Immature natural killer cell (primary cell): Measurements from ENCODE around the gene ZNF691. TPM values are rescaled to one million over a fixed set of nuclear protein-coding genes. Genes with fewer than 3 reads are reported as not detected.
"Not testable (repeated sequence)": the region's sequence is repeated elsewhere in the genome, so short reads cannot be mapped to it uniquely, and the experiment has no call there.

Experiments used
- DNase-seq, 3 donors: peaks; one replicate each; pipeline ENCODE4 v3.0.0; 2022; ENCODE audit warnings: mixed read lengths in 1 of 3
- H3K27ac Mint-ChIP-seq, 6 donors: one replicate each; pipeline ENCODE4 v1.8.0; 2020; ENCODE audit warnings: mixed read lengths in 6 of 6, mild to moderate bottlenecking in 5 of 6, inconsistent platforms in 4 of 6, moderate library complexity in 3 of 6
- H3K27me3 Mint-ChIP-seq, 3 donors: one replicate each; pipeline ENCODE4 v1.8.0; 2020 to 2021; ENCODE audit warnings: low read depth in 3 of 3, mild to moderate bottlenecking in 3 of 3, mixed read lengths in 3 of 3, moderate library complexity in 3 of 3, inconsistent platforms in 1 of 3
- H3K36me3 Mint-ChIP-seq, 3 donors: one replicate each; pipeline ENCODE4 v1.8.0; 2020; ENCODE audit warnings: mixed read lengths in 3 of 3, inconsistent platforms in 2 of 3, mild to moderate bottlenecking in 2 of 3
- H3K4me1 Mint-ChIP-seq, 2 donors: one replicate each; pipeline ENCODE4 v1.8.0; 2020; ENCODE audit warnings: inconsistent platforms in 2 of 2, mild to moderate bottlenecking in 2 of 2, mixed read lengths in 2 of 2, moderate library complexity in 1 of 2
- H3K4me3 Mint-ChIP-seq, 5 donors: one replicate each; pipeline ENCODE4 v1.8.0; 2020; ENCODE audit warnings: mild to moderate bottlenecking in 5 of 5, mixed read lengths in 5 of 5, inconsistent platforms in 3 of 5, moderate library complexity in 3 of 5
- H3K9me3 Mint-ChIP-seq, 6 donors: one replicate each; pipeline ENCODE4 v1.8.0; 2020; ENCODE audit warnings: mild to moderate bottlenecking in 6 of 6, mixed read lengths in 6 of 6, inconsistent platforms in 4 of 6, moderate library complexity in 3 of 6
- polyA plus RNA-seq, 3 donors: library from polyadenylated mRNA; unstranded; fragments of 300-500 nt; fragmentation: Illumina TruSeq; gene quantifications; one replicate each; pipeline ENCODE4 v1.2.3, GENCODE V29; 2021

ZNF691 gene
- polyA plus RNA-seq, 3 donors from 2014 or later, result 5.2 to 10.2 (median 7.1) TPM

DNA sequence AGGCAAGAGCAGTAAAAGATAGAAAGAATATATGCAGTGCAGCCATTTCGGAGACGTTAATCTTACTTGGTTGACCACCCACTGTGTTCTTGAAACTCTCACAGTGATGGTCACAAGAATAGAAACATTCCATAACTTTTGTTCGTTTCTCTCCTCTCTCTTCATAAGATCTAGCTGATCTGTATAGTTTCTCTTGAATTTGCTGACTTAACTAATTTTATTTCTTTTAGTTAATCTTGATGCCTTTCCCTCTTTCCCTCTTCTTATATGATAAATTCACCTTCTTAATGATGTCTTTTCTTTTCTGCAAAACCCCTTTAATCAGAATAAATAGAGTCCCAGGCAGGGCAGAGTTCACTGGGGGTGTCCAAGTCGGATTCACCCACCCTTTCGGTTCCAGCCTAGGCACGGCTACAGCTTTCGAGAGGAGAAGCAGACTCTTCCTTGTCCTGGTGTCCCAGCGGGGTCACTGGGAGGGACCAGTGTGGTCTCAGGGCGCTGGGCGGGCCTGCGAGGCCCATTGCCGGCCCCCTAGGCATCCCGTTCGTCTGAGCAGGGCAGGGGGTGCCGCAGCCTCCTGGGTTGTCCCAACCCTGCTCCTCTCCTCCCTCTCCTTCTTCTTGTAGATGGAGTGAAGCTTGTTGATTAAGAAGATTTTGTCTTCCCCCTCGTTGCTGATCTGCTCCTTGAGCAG, 39.8 kb downstream of the ZNF691 start:
- Mint-ChIP-seq H3K27me3 (peaks cover 0 to 8% (median 8%) of the 10 kb centered on the region in 3 donors), H3K36me3 (no peaks in the 10 kb centered on the region), H3K9me3 (no peaks in the 10 kb centered on the region), H3K4me1 (no peaks in the 10 kb centered on the region), H3K27ac (no peak overlapping the region), H3K4me3 (no peak overlapping the region)
- no peak for DNase-seq

DNA sequence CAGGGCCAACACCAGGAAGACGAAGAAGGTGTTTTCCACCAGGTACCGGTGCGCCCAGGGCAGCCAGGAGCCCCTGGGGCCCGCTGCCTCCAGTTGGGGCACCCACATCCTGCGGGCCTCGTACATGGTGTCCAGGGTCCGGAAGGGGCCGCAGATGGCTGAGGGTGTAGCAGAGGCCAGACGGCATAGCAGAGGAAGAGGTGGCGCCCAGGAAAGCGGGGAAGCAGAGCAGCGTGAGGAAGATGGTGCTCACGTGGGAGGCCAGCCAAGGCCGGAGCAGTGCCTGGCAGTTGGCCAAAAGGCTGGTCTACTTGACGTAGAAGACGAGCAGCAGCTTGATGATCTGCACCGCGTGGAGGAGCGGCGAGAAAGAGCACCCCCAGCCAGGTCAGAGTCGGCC, 40.4 kb downstream of the ZNF691 start:
- no peaks in the 10 kb centered on the region for H3K4me1 Mint-ChIP-seq
- no peak overlapping the region for H3K27ac Mint-ChIP-seq
- H3K36me3 Mint-ChIP-seq, result no peaks in the 10 kb centered on the region
- peaks cover 0 to 8% (median 8%) of the 10 kb centered on the region in 3 donors for H3K27me3 Mint-ChIP-seq
- H3K9me3 Mint-ChIP-seq, result no peaks in the 10 kb centered on the region
- no peak overlapping the region for H3K4me3 Mint-ChIP-seq
- DNase-seq, result no peak

DNA sequence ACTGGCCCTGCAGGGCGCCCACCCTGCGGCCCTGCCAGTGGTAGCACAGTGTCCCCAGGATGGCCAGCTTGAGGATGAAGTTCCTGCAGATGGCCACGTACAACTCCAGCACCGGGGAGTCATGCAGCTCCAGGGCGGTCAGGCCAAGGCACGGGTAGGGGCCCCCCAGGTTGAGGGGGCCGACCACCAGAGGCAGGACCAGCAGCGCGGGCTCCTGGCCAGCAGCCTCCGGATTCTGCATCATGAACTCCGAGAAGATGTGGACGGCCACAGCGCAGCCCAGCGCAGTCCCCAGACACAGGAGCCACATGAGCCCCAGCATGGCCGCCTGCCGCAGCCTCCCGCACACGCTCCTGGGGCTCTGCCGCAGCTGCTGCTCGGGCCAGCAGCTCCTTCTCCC, 41.0 kb downstream of the ZNF691 start:
- DNase-seq, result no peak
- Mint-ChIP-seq H3K9me3 (no peaks in the 10 kb centered on the region), H3K4me3 (no peak overlapping the region), H3K4me1 (no peaks in the 10 kb centered on the region), H3K27ac (no peak overlapping the region), H3K27me3 (peaks cover 0 to 6% (median 6%) of the 10 kb centered on the region in 3 donors), H3K36me3 (no peaks in the 10 kb centered on the region)

DNA sequence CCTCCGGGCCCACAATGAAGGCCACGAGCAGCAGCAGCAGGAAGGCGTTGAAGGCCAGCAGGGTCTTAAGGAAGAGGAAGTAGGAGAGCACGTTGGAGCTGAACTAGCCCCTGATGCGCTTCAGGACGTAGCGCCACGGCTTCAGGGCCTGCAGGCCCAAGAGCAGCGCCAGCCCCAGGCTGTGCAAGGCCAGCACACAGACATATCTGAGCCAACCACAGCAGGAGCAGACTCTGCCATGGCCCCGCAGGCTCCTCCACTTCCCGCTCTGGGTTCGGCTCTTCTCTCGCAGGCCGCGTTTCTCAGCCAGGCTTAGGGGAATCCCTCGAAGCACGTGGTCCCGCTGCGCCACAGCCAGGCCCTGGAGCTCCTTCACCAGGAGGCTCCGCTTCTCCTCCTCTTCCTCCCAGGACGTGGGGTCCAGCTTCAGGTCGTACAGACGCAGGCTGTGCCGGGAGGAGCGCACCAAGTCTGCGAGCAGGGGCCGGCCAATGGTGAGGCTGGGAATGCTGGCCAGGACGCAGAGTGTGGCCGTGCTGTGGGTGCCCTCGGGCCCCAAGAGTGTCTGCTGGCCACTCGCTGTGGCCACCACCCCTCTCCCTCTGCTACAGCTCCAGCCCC, 41.7 kb downstream of the ZNF691 start:
- Mint-ChIP-seq H3K27me3 (peaks cover 0 to 6% (median 5%) of the 10 kb centered on the region in 3 donors), H3K9me3 (no peaks in the 10 kb centered on the region), H3K27ac (no peak overlapping the region), H3K4me3 (no peak overlapping the region), H3K4me1 (no peaks in the 10 kb centered on the region), H3K36me3 (no peaks in the 10 kb centered on the region)
- no peak for DNase-seq

DNA sequence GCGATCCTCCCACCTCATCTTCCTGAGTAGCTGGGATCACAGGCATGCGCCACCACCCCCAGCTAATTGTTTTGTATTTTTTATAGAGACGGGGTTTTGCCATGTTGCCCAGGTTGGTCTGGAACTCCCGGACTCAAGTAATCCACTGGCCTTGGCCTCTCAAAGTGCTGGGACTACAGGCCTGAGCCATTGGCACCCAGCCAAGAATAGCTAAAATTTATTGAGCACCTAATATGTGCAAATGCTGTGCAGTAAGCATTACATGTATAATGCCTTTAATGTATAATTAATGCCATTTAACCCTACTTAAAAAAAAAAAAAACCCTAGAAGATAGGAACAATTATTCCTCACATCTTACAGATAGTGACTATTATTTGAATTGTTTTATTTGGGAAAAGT, 42.9 kb downstream of the ZNF691 start:
- Mint-ChIP-seq H3K4me3 (no peak overlapping the region), H3K36me3 (no peaks in the 10 kb centered on the region), H3K4me1 (no peaks in the 10 kb centered on the region), H3K9me3 (no peaks in the 10 kb centered on the region), H3K27me3 (peaks cover 0 to 5% (median 3%) of the 10 kb centered on the region in 3 donors), H3K27ac (no peak overlapping the region)
- DNase-seq, result no peak

DNA sequence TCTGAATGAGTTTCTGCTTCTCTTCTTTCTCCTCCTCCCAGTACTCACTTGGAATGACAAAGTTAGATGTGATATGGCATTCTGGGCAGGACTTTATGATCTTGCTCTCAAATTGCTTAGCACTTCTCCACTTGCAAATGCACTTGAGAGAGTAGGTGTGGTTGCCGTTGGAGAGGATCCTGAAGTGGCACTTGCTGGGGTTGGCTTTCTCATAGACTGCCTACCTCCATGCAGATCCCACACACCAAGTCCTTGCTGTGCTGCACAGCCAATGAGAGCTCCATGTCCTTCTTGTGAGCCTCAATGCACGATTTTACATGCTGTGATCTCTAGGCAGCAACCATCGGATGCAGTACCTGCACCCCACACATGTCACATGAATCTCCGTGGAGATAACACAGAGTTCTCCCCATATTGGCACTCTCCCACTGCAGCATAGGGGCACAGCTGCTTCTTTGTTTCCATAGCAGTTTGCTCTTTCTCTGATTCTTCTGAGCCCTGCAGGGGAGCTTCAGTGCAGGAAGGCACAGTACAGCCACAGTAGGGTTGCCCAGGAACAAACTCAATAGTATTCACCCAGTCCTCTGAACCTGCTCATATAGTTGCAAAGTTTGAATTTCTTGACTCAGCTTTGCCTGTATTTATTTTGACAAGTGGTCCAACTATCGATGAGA, 45.2 kb downstream of the ZNF691 start:
- Mint-ChIP-seq H3K9me3 (no peaks in the 10 kb centered on the region), H3K4me3 (no peak overlapping the region), H3K36me3 (no peaks in the 10 kb centered on the region), H3K27ac (no peak overlapping the region), H3K27me3 (peaks cover 0 to 6% (median 5%) of the 10 kb centered on the region in 3 donors), H3K4me1 (no peaks in the 10 kb centered on the region)
- no peak for DNase-seq

DNA sequence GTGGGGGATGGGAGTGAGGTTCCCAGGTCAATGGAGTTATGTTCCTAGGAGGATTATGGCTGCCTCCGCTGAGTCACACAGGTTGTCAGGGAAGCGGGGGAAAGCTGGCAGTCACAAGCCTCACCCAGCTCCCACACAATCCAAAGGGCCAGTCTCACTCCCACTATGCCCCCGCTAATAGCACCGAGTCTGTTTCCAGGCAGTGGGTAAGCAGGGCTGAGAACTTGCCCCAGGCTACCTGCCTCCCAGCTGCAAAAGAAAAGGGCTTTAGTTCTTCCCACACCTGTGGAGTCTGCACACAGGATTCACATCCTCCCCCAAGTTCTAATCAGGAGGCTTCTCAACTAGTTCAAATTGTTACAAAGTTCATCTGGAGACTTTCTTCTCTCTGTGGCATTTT, 53.5 kb downstream of the ZNF691 start:
- Mint-ChIP-seq H3K9me3 (peaks cover 0 to 20% (median 13%) of the 10 kb centered on the region in 6 donors), H3K27me3 (peaks cover 5 to 22% (median 18%) of the 10 kb centered on the region in 3 donors)
- not testable (repeated sequence) for H3K36me3 Mint-ChIP-seq, DNase-seq, H3K4me1 Mint-ChIP-seq, H3K4me3 Mint-ChIP-seq, H3K27ac Mint-ChIP-seq

Other genes starting within 250 kb of the ZNF691 start
- 100 to 1,000 TPM in 1 of 3 donors, 10 to 100 TPM in 2; 52.1 to 102 (median 80.7) TPM for gene PPIH, start 188.2 kb upstream of the ZNF691 start, polyA plus RNA-seq
- gene YBX1, start 164.2 kb upstream of the ZNF691 start, polyA plus RNA-seq, result 10 to 100 TPM; 51.5 to 70.0 (median 69.4) TPM
- gene CLDN19, start 106.4 kb upstream of the ZNF691 start, polyA plus RNA-seq, result not detected
- 10 to 100 TPM; 11.8 to 20.8 (median 17.3) TPM for gene P3H1, start 79.6 kb upstream of the ZNF691 start, polyA plus RNA-seq
- gene C1orf50, start 79.4 kb upstream of the ZNF691 start, polyA plus RNA-seq, result 1 to 10 TPM; 4.7 to 8.8 (median 5.9) TPM
- under 1 TPM in 1 of 3 donors, not detected in 2; 0.14 TPM for gene TMEM269, start 61.6 kb upstream of the ZNF691 start, polyA plus RNA-seq
- gene ERMAP, start 29.5 kb upstream of the ZNF691 start, polyA plus RNA-seq, result 1 to 10 TPM; 2.2 to 4.2 (median 2.8) TPM
- 10 to 100 TPM; 29.3 to 45.0 (median 36.8) TPM for gene SVBP, start 29.2 kb upstream of the ZNF691 start, polyA plus RNA-seq
- 10 to 100 TPM; 39.1 to 55.0 (median 42.4) TPM for gene SLC2A1, start 112.3 kb downstream of the ZNF691 start, polyA plus RNA-seq